HL-60/S4 treated with retinoic acid at 250 ng/mL for 4 days and 3 days (cell line): Measurements from ENCODE around the gene MED22.
"Not testable (repeated sequence)": the region's sequence is repeated elsewhere in the genome, so short reads cannot be mapped to it uniquely, and the experiment has no call there.

Source experiments
- in situ Hi-C: fragments of 300-500 bp; cut with MboI; formaldehyde crosslinking; loops from 2 replicates; pipeline ENCODE4 v1.7.0; 2022; ENCODE audit warnings: low sequenced_read_pairs

MED22 gene

DNA sequence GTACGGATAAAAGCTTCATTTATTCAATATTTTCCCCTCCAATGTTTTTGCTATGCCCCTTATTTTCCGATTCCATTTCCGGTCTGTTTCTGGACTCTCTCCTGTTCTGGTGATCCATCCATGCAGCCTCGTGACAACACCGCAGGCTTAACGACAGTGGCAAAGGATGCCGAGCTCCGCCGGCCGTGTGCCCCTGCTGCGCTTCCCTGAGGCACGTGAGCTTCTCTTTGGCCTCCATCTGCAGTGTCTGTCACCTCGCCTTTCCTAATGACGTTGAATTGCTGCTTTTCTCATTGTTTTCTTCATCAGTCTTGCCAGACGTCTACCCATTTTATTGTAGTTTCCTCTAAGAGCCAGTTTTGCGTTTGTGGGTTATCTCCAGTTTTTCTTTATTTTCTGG lies 40.6 kb downstream of the MED22 start:
- in situ Hi-C loops: no loop called here

DNA sequence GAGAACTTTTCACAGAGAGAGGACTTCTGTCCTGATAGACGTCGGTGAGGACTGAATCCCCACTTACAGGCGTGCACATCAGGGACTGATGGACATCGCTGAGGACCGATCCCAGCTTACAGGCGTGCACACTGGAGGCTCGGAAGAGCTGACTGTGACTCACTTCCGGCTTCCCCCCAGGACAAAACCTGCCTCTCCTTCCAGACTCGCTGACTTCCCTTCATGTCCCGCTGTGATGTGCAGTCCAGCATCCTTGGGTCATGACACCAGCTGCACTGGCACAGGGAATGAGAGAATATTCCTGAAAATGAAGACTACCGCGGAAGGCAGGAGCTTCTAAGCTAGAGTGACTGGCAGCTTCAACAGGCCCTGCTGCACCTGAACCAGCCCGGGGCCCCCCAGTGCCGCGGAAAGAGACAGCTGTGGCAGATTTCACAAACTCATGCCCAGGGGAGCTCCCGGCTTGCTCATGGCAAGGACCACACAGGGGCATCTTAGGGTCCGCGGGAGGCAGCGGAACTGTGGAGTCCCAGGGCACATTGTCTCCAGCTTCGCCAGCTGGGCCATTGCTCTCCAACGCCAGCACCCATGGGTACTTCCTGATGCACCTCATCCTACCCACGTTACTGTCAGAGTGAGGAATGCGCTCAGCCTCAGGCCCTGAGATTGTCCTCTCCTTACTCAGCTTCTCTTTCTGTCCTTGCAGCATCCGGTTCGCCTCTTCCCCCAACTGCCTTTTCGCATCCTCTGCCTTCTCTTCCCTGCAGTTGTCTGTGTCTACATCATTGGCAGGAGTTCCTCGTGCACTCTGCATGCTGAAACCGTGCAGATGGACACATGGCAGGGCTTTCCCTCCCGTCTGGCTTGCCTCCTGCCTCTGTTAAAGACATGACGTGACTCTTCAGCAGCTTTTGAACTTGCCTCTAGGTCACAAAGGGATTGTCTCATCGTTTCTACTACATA lies 41.4 kb downstream of the MED22 start:
- in situ Hi-C loops: no loop called here

DNA sequence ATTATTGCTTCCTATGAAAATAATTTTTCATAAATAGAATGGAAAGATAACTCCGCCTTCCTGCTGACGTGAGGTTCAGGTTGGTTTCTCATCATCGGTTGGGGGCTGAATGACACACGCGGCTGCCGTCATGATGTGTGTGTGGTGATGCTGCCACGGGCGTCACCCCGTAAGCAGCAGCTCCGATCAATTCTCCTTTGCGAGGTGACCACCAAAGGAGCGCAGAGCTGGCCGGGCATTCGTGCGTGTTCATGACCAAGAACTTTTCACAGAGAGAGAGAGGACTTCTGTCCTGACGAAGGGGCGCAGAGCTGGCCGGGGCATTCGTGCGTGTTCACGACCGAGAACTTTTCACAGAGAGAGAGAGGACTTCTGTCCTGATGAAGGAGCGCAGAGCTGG lies 42.2 kb downstream of the MED22 start:
- in situ Hi-C loops: no loop called here

DNA sequence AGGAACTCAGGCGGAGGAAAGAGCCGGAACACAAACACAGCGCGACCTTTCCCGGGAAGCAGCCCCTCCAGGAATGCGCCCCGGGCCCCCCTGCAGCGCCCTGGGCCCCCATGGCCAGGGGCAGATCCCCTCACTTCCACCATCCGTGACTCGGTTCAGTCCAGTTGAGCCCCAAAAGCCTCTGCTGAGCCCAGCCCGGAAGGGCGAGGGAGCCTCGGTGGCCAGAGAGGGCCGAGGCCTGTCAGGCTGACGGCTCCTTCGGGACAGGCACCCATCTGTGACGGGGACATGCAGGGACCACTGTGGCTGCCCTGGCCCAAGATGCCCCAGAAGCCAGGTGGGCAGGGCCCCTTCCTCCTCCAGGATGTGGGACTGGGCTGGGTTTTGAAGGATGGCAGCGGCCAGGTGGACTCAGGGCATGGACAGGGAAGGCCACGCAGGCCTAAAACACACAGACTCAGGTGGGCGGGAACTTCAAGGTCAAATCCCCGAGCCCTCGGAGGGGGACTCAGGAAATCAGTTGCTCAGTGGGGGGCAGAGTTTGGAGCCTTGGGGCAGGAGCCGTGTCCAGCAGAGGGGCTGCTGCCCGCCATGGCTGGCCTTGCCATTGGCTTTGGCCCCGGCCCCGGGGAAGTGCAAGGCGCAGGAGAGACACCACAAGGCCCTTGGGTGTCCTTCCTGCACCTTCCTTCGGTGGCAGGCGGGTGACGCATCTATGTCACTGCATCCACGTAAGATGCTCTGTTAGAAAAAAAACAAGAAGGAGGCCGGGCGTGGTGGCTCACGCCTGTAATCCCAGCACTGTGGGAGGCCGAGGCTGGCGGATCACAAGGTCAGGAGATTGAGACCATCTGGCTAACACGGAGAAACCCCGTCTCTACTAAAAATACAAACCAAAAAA lies 43.2 kb downstream of the MED22 start:
- in situ Hi-C loops: no loop called here

DNA sequence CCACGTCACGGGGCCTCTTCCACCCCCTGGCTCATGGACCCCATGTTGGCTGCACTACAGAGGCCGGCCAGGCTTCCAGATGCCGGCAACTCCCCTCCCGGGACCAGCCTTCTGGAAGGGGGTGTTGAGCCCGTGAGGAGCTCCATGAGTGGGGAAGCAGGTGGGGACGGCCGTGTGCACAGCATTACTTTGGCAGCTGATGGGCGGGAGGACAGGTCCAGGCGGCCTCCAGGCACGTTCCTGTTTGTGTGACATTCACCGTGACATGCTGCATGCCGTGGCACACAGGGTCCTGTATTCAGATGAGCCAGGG lies 43.8 kb downstream of the MED22 start:
- in situ Hi-C loops: no loop called here

DNA sequence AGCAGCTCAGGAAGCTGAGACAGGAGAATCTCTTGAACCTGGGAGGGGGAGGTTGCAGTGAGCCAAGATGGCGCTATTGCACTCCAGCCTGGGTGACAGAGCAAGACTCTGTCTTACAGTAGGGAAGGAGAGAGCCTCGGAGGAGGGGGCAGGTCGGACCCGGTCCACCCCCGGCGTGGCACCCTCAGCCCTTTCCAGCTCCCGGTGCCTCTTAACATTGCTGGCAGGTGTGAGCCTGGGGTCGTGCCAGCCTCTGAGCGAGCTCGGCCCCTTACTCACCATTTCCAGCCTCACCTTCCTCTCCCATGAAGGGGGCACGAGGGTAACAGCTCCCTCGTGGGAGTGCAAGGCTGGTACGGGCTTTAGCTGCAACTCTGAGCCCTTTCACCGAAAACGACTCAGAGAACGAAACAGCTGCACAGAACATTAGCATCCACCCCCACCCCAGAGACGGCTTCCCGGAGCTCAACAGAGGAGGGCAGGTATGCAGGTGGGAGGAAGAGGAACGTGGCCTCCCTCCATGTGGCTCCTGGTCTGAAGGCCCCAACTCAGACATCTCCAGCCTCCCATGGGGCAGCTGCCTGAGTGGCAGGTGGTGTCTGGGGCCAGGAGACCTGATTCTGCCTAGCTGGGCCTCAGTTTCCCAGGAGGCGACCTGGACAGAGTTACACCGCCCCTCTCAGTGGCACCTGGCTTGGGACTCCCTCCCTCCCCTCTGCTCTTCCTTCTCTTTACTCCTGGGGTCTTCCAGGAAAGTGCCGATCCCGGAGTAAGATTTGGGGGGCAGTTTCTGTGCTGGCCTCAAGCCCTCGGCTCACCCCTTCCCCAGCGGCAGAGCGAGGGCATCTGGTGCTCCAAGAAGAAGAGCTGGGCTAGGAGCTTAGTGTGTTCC lies 44.4 kb downstream of the MED22 start:
- in situ Hi-C loops: no loop called here

DNA sequence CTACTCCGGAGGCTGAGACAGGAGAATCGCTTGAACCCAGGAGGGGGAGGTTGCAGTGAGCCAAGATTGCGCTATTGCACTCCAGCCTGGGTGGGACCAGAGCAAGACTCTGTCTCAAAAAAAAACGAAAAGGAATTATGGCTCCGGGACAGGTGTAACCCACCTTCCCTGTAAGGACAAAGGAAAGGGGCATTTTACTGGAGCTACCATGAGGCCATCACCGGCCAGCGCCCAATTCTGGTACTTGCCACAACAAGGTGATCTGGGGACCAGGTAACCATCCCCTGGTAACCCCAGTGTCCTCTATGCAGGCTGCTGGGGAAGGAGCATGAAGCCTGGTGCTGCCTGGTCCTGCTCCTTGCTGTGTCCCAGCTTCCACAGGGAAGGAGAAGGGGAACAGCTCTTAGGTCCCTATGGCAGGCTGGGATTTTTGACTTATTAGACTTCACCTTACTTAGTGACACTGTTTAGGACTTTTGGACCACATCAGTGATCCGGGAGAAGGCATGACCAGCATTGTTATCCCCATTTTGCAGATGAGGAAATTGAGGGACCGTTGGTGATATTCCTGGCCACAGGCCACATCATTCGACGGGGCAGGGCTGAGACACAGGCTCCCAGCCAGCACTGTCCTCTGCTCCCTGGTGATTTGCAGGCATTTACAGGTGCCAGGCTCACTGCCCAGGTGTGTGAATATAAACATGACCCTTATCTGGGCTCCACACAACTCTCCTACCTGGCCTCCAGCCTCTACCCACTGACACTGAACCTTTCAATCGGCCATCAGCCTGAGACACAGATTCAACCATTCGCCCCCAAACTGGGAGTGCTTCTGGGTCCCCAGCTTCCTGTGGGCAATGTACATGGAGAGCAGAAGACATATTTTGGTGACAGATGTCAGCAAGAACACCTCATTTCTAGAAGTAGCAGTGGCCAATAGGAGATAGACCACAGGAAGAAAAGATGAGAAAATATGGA lies 46.4 kb downstream of the MED22 start:
- in situ Hi-C loops: no loop called here

DNA sequence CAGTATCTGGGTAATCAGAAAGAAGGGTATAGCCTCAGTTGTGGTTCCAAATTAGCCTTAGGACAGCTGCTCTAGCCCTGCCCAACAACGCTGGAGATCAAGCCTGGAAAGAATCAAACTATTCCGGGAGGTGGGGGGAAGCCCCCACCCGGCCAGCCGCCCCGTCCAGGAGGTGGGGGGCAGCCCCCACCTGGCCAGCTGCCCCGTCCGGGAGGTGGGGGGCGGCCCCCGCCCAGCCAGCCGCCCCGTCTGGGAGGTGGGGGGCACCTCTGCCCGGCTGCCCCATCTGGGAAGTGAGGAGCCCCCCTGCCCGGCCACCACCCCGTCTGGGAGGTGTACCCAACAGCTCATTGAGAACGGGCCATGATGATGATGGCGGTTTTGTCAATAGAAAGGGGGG lies 47.9 kb downstream of the MED22 start:
- in situ Hi-C loops: not testable (repeated sequence)

DNA sequence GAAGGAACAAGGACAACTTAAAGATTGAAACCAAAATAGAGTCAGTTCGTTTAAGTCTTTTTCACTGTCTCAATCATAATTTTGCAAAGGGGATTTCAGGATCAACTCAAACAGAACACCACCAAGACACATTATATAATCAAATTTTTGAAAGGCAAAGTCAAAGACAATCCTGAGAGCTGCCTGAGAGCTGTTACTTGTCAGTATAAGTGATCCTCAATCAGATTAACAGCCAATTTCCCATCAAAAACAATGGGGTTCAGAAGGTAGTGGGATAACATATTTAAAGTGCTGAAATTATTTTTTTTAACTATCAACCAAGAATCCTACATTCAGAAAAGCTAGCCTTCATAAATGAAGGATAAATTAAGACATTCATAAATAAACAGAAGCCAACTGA lies 53.7 kb downstream of the MED22 start:
- in situ Hi-C loops: no loop called here

DNA sequence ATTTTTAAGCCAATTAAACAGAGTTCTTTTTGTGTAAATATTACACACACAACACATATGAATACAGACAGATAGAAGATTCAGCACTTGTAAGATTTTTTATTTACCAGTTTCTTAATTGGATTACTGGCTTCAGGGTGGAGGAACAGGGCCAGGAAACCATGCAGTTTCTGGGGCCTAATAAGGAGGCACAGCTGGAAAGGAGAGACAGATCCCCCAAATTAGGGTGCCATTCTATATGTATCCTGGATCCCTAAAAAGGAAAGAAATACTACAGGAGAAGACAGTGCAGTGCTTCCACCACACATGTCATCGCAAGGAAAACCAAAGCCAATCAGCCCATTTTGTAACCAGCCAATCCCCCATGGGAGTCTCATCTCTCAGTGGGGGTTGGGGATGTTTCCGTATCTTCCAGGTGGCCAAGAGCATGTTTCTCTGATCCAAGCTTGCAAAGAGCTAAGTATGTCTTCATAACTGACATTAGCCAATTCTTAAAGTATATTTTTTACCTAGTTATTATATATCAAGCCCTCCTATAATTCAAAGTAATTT lies 57.1 kb downstream of the MED22 start:
- in situ Hi-C loops: no loop called here
